Lower leg skin (tissue), 4 donors: ENCODE measurements around the gene FTCDNL1. TPM values are rescaled to one million over a fixed set of nuclear protein-coding genes. Genes with fewer than 3 reads are reported as not detected.

Experiments
- DNase-seq, 2 donors: peaks; one replicate each; pipeline ENCODE4 v3.0.0-alpha.2; 2019; ENCODE audit warnings: low spot score in 2 of 2
- H3K4me3 ChIP-seq: fragments of 200-600 bp; sonication (generic); 2 replicates; pipeline ENCODE4 v1.5.1; 2017; ENCODE audit warnings: mild to moderate bottlenecking, low read depth; ENCODE audit not compliant: poor library complexity, severe bottlenecking
- CTCF ChIP-seq, 3 donors: fragments of 450-650 bp; IDR thresholded peaks; one replicate each; pipeline ENCODE4 v1.5.1; 2016; ENCODE audit warnings: antibody characterized with exemption in 3 of 3, mild to moderate bottlenecking in 3 of 3, moderate library complexity in 2 of 3
- POLR2A ChIP-seq, 2 donors: fragments of 450-650 bp; IDR thresholded peaks; one replicate each; pipeline ENCODE4 v1.6.1; 2016 to 2017; ENCODE audit warnings: antibody characterized with exemption in 2 of 2, mild to moderate bottlenecking in 1 of 2, moderate library complexity in 1 of 2
- WGBS, 2 donors: methylation state at CpG; one replicate each; pipeline ENCODE4 v1.1.5; 2018; 5-methylcytosine and 5-hydroxymethylcytosine counted together
- intact Hi-C: fragments of 100-400 bp; cut with DNase I; formaldehyde crosslinking; loops from one replicate; pipeline ENCODE4 v1.15.0; 2023; ENCODE audit warnings: low total_unique reads
- total RNA-seq, 4 donors: library from RNA; depleted of rRNA; stranded (reverse); fragments of >200 nt; gene quantifications; one replicate each; pipeline ENCODE4 v1.1.0, GENCODE V29; 2016

FTCDNL1 gene
- total RNA-seq, 4 donors from 2014 or later, result 1.9 to 2.9 (median 2.7) TPM; not detected in 1

- H3K4me3 ChIP-seq, result no peak overlapping the region
- no peak for DNase-seq
- 55 to 62% methylated on average over 5 of the region's 5 CpGs for WGBS, 2 donors
- TF ChIP-seq CTCF (IDR thresholded peaks at IDR 0.05) (no peak), POLR2A (IDR thresholded peaks at IDR 0.05) (no peak)
- intact Hi-C loops, result loop anchor here (10.0 kb wide), 1 partner anchor 1429 kb away; no protein-coding TSS in a partner anchor
Measured at GRCh38 chr2:199744260-199744659, 106.7 kb downstream of the FTCDNL1 start.

- TF ChIP-seq POLR2A (IDR thresholded peaks at IDR 0.05), result no peak
- no peak for TF ChIP-seq CTCF (IDR thresholded peaks at IDR 0.05)
- WGBS, 2 donors, result 59 to 65% methylated on average over 5 of the region's 5 CpGs
- H3K4me3 ChIP-seq, result no peak overlapping the region
- intact Hi-C loops, result loop anchor here (10.0 kb wide), 1 partner anchor 1429 kb away; no protein-coding TSS in a partner anchor
- DNase-seq, result no peak
Measured at GRCh38 chr2:199743415-199744120, 107.4 kb downstream of the FTCDNL1 start.

GRCh38 chr2:199742884-199743283 is 108.1 kb downstream of the FTCDNL1 start:
- intact Hi-C loops, result loop anchor here (10.0 kb wide), 1 partner anchor 1428 kb away; no protein-coding TSS in a partner anchor
- H3K4me3 ChIP-seq, result no peak overlapping the region
- WGBS, 2 donors, result 89 to 98% methylated on average over 2 of the region's 2 CpGs
- DNase-seq, result no peak
- no peak for TF ChIP-seq CTCF (IDR thresholded peaks at IDR 0.05)
- no peak for TF ChIP-seq POLR2A (IDR thresholded peaks at IDR 0.05)

GRCh38 chr2:199740111-199740428 is 110.9 kb downstream of the FTCDNL1 start:
- no peak overlapping the region for H3K4me3 ChIP-seq
- WGBS, 2 donors, result 26 to 30% methylated on average over 5 of the region's 5 CpGs
- TF ChIP-seq CTCF (IDR thresholded peaks at IDR 0.05), result no peak
- TF ChIP-seq POLR2A (IDR thresholded peaks at IDR 0.05), result no peak
- no peak for DNase-seq
- intact Hi-C loops, result loop anchor here (10.0 kb wide), 1 partner anchor 1425 kb away; no protein-coding TSS in a partner anchor

- peak; percentile 45 to 93 for DNase-seq
- H3K4me3 ChIP-seq, result no peak overlapping the region
- 30 to 33% methylated on average over 15 of the region's 15 CpGs for WGBS, 2 donors
- intact Hi-C loops, result loop anchor here (10.0 kb wide), 1 partner anchor 1425 kb away; no protein-coding TSS in a partner anchor
- peak in 1 of 3 donors; percentile 71 for TF ChIP-seq CTCF (IDR thresholded peaks at IDR 0.05)
- TF ChIP-seq POLR2A (IDR thresholded peaks at IDR 0.05), result no peak
Measured at GRCh38 chr2:199739413-199740110, 111.4 kb downstream of the FTCDNL1 start.
